K562 (cell line): ENCODE results near the gene PTP4A1. TPM values are rescaled to one million over a fixed set of nuclear protein-coding genes. Genes with fewer than 3 reads are reported as not detected.

ENCODE experiments used
- ATAC-seq: fragments of 200-7000 bp; cut with Tn5 transposase; 3 replicates; pipeline ENCODE4 v1.9.1; 2020; ENCODE audit warnings: moderate library complexity
- BruUV-seq: library from RNA; stranded (reverse); fragments of 400-500 nt; replicated peaks from 2 replicates; lab custom pipeline; 2021; lab: Mats Ljungman, UMichigan
- CTCF ChIA-PET: fragments of 300-600 bp; formaldehyde crosslinking; extraction: SDS; loops from one replicate; lab custom pipeline; 2021; ENCODE audit warnings: low intra/inter-chr PET ratio; lab: Yijun Ruan, JAX
- POLR2A ChIA-PET: fragments of 300-600, 350-650 bp; sonication (Branson Sonifier 250); formaldehyde crosslinking; extraction: SDS; loops from one replicate; lab custom pipeline; 2021; ENCODE audit warnings: antibody characterized with exemption, inconsistent platforms; lab: Yijun Ruan, JAX
- DNase-seq, 4 experiments: peaks; one replicate each; pipeline versions ENCODE4 v3.0.0 to v3.0.0-alpha.2; 2011 to 2018; ENCODE audit warnings: low spot score in 3 of 4, mixed read lengths in 3 of 4; ENCODE audit errors: extremely low read depth in 1 of 4
- FAIRE-seq: peaks from 2 replicates; lab custom pipeline; 2011; peaks lifted over from hg19 to GRCh38; lab: Jason Lieb, UNC
- H2AFZ ChIP-seq: 2 replicates; pipeline ENCODE4 v1.6.0; 2011; ENCODE audit warnings: low read depth, low read length, control low read depth, inconsistent platforms
- H3K27ac ChIP-seq: fragments of 200-600 bp; 3 replicates; pipeline ENCODE4 v1.8.0; 2011; ENCODE audit warnings: low read depth, mild to moderate bottlenecking, control low read depth, inconsistent platforms, low read length, moderate library complexity, mixed read lengths; ENCODE audit errors: extremely low read depth
- H3K27me3 ChIP-seq, 2 experiments: fragments of 300-600 bp in 1 of 2; 2 replicates in 1 of 2; 3 replicates in 1 of 2; pipeline versions ENCODE4 v1.6.0 to v1.8.0; 2011; ENCODE audit warnings: inconsistent platforms in 2 of 2, low read length in 2 of 2, mild to moderate bottlenecking in 1 of 2, mixed read lengths in 1 of 2, moderate library complexity in 1 of 2; ENCODE audit not compliant: control insufficient read depth in 2 of 2, insufficient read depth in 2 of 2
- H3K36me3 ChIP-seq: fragments of 300-600 bp; 3 replicates; pipeline ENCODE4 v1.8.0; 2011; ENCODE audit warnings: mild to moderate bottlenecking, low read length, inconsistent platforms; ENCODE audit not compliant: control insufficient read depth, insufficient read depth
- H3K4me1 ChIP-seq, 2 experiments: fragments of 200-600 bp in 1 of 2; replicated peaks in 1 of 2; 2 replicates in 1 of 2; 3 replicates in 1 of 2; pipeline versions ENCODE4 v1.5.1 to v1.8.0; 2011; ENCODE audit warnings: inconsistent platforms in 2 of 2, low read length in 2 of 2, mild to moderate bottlenecking in 1 of 2, mixed read lengths in 1 of 2, moderate library complexity in 1 of 2; ENCODE audit not compliant: control insufficient read depth in 2 of 2, insufficient read depth in 2 of 2
- H3K4me2 ChIP-seq: 2 replicates; pipeline ENCODE4 v1.6.1; 2011; ENCODE audit warnings: low read length, control low read depth, inconsistent platforms, mixed read lengths; ENCODE audit not compliant: insufficient read depth
- H3K4me3 ChIP-seq: fragments of 200-600 bp; sonication (generic), shearing (Covaris generic); 2 replicates; pipeline ENCODE4 v1.5.1; 2016; ENCODE audit warnings: control low read depth, inconsistent platforms
- H3K79me2 ChIP-seq: fragments of 200-600 bp; 3 replicates; pipeline ENCODE4 v1.8.0; 2011; ENCODE audit warnings: low read length, inconsistent platforms; ENCODE audit not compliant: control insufficient read depth, insufficient read depth
- H3K9ac ChIP-seq, 2 experiments: 2 replicates each; pipeline versions ENCODE4 v1.6.0 to v1.6.1; 2011; ENCODE audit warnings: low read depth in 2 of 2, low read length in 2 of 2, control low read depth in 1 of 2, inconsistent platforms in 1 of 2, mild to moderate bottlenecking in 1 of 2, mixed read lengths in 1 of 2; ENCODE audit not compliant: insufficient read depth in 1 of 2
- H3K9me1 ChIP-seq: one replicate; pipeline ENCODE4 v1.6.0; 2011; ENCODE audit warnings: inconsistent platforms, mild to moderate bottlenecking, low read length, moderate library complexity; ENCODE audit not compliant: control insufficient read depth, insufficient read depth
- H3K9me3 ChIP-seq: replicated peaks from 2 replicates; pipeline ENCODE4 v1.5.1; 2011; ENCODE audit warnings: low read depth, low read length, inconsistent platforms; ENCODE audit not compliant: control insufficient read depth, insufficient read depth
- H4K20me1 ChIP-seq: replicated peaks from 2 replicates; pipeline ENCODE4 v1.6.1; 2011; ENCODE audit warnings: low read length, inconsistent platforms, mixed read lengths; ENCODE audit not compliant: control insufficient read depth, insufficient read depth
- BRCA1 ChIP-seq, 2 experiments: fragments of 450-650 bp in 1 of 2; sonication (generic) in 1 of 2; formaldehyde crosslinking in 1 of 2; IDR thresholded peaks; 2 replicates each; pipeline versions ENCODE4 v1.5.0 to v1.6.1; 2017 to 2020; ENCODE audit warnings: mild to moderate bottlenecking in 1 of 2, missing genetic modification reagents in 1 of 2
- EGR1 ChIP-seq: fragments of 450-650 bp; conservative IDR thresholded peaks from 2 replicates; pipeline ENCODE4 v1.6.1; 2017; ENCODE audit warnings: mild to moderate bottlenecking
- GABPB1 ChIP-seq: sonication (generic); formaldehyde crosslinking; IDR thresholded peaks from 2 replicates; pipeline ENCODE4 v1.8.0; 2022; ENCODE audit warnings: mild to moderate bottlenecking, missing genetic modification reagents
- MTF1 ChIP-seq: fragments of 250-450 bp; sonication (Bioruptor Pico); IDR thresholded peaks from 2 replicates; pipeline ENCODE4 v1.9.0; 2021; ENCODE audit warnings: moderate library complexity, mild to moderate bottlenecking, inconsistent platforms, borderline replicate concordance
- NCOR1 ChIP-seq: fragments of 450-650 bp; IDR thresholded peaks from 2 replicates; pipeline ENCODE4 v1.6.1; 2016; ENCODE audit warnings: mild to moderate bottlenecking, moderate library complexity
- TEAD1 ChIP-seq, 2 experiments: fragments of 450-650 bp in 1 of 2; sonication (generic) in 1 of 2; formaldehyde crosslinking; IDR thresholded peaks; 2 replicates each; pipeline versions ENCODE4 v1.4.0 to v1.8.0; 2020 to 2022; ENCODE audit warnings: mild to moderate bottlenecking in 2 of 2, missing genetic modification reagents in 1 of 2
- XRCC5 ChIP-seq: fragments of 200-400 bp; formaldehyde crosslinking; IDR thresholded peaks from 2 replicates; pipeline ENCODE4 v1.6.1; 2017; ENCODE audit warnings: low read depth, mild to moderate bottlenecking, low read length
- ZEB2 ChIP-seq: fragments of 450-650 bp; IDR thresholded peaks from 2 replicates; pipeline ENCODE4 v1.6.1; 2016
- ZNF324 ChIP-seq: fragments of 250-450 bp; sonication (Bioruptor Pico); IDR thresholded peaks from 2 replicates; pipeline ENCODE4 v1.4.0; 2020; ENCODE audit warnings: mild to moderate bottlenecking
- ZNF384 ChIP-seq: IDR thresholded peaks from 2 replicates; pipeline ENCODE4 v1.6.1; 2012; ENCODE audit warnings: low read depth, low read length, improper control_type of control experiment
- ZNF436 ChIP-seq: fragments of 250-450, 450-650 bp; sonication (Bioruptor Pico); formaldehyde crosslinking; IDR thresholded peaks from 2 replicates; pipeline ENCODE4 v1.7.0; 2020; ENCODE audit warnings: mild to moderate bottlenecking
- ZNF583 ChIP-seq: fragments of 250-450 bp; sonication (Bioruptor Pico); IDR thresholded peaks from 2 replicates; pipeline ENCODE4 v1.4.0; 2020
- WGBS: fragments of 100-300 bp; shearing (Covaris generic); methylation state at CpG from one replicate; pipeline ENCODE4 v1.1.6; 2016; ENCODE audit warnings: low coverage, mixed read lengths; ENCODE audit not compliant: insufficient coverage; ENCODE audit errors: missing lambda C conversion rate; 5-methylcytosine and 5-hydroxymethylcytosine counted together
- in situ Hi-C: fragments of 300-500 bp; cut with MboI; formaldehyde crosslinking; loops from 4 replicates; pipeline ENCODE4 v1.15.0; 2018; ENCODE audit warnings: inconsistent platforms, mixed read lengths
- intact Hi-C: fragments of 100-400 bp; cut with micrococcal nuclease; formaldehyde crosslinking; loops from 2 replicates; pipeline ENCODE4 v1.14.2; 2022
- polyA plus RNA-seq, 8 experiments: library from polyadenylated mRNA; depleted of rRNA in 4 of 8; stranded (reverse) in 5 of 8; unstranded in 3 of 8; fragments of >200 nt; fragmentation: Nextera tagmentation in 2 of 8; fragmentation: Illumina TruSeq in 1 of 8; extraction: Ambion mirVana in 2 of 8; extraction: Trizol in 1 of 8; gene quantifications; 2 replicates each; pipeline versions ENCODE4 v1.2.1 to v1.2.3, GENCODE V29; 2011 to 2014; ENCODE audit warnings: inconsistent platforms in 1 of 8, missing spikeins in 1 of 8
- total RNA-seq, 7 experiments: library from RNA; depleted of rRNA in 6 of 7; stranded (reverse); fragments of >200 nt in 6 of 7; fragmentation: Illumina TruSeq in 2 of 7; extraction: Trizol in 2 of 7; gene quantifications; 2 replicates each; pipeline versions ENCODE4 v1.2.1 to v1.2.3, GENCODE V29; 2011 to 2021; ENCODE audit warnings: low replicate concordance in 1 of 7
- TF ChIP-seq, protein P1 (sequence below): sonication (generic); formaldehyde crosslinking; IDR thresholded peaks from 2 replicates; pipeline ENCODE4 v1.8.0; 2022; ENCODE audit warnings: mild to moderate bottlenecking, missing genetic modification reagents
- TF ChIP-seq, protein P2 (sequence below): fragments of 250-450 bp; sonication (Bioruptor Pico); IDR thresholded peaks from 2 replicates; pipeline ENCODE4 v1.8.0; 2022; ENCODE audit warnings: moderate library complexity, mild to moderate bottlenecking, inconsistent platforms
- TF ChIP-seq, protein P3 (sequence below), 2 experiments: fragments of 450-650 bp; IDR thresholded peaks; 2 replicates each; pipeline ENCODE4 v1.6.1; 2016

The PTP4A1 gene
- total and polyA plus RNA-seq, 9 of the 15 experiments (the other 6 are each of a cell fraction or from before 2014, with no cell fraction given): 3.7 to 67.5 (median 13.1) TPM

DNA sequence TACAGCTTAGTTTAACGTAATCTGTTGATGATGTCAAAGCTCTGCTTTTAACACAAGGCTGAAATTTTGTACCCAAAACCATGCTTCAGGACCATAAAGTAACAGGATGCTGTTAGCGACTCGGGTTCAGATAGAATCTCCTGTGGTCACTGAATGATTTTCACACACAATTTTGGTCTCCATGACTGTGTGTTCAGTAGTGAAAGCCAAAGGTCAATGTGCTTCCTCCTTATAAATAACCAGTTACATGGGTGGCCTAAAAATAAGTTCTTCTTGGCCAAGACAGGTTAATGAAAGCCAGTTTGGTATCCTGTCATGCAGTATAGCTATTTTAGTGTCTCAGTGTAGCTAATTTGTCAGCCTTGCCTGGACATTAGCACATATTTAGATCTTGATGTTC lies 19.1 kb upstream of the PTP4A1 start:
- BruUV-seq: no TSS peak
- TF ChIP-seq, protein P1, sequence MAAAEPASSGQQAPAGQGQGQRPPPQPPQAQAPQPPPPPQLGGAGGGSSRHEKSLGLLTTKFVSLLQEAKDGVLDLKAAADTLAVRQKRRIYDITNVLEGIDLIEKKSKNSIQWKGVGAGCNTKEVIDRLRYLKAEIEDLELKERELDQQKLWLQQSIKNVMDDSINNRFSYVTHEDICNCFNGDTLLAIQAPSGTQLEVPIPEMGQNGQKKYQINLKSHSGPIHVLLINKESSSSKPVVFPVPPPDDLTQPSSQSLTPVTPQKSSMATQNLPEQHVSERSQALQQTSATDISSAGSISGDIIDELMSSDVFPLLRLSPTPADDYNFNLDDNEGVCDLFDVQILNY (CRISPR knock-in tag): no peak
- TF ChIP-seq ZNF583 (CRISPR knock-in tag) (no peak), ZNF436 (CRISPR knock-in tag) (no peak)
- intact Hi-C loops: no loop called here
- no peak for ATAC-seq
- H3K9ac ChIP-seq: no peak overlapping the region
- ChIA-PET POLR2A (no interaction called here), CTCF (no interaction called here)
- 2% methylated on average over 3 of the region's 3 CpGs for WGBS
- no peaks in the 10 kb centered on the region for H4K20me1 ChIP-seq
- no peak for FAIRE-seq
- H3K27me3 ChIP-seq: peaks cover 0 to 7% of the 10 kb centered on the region in 2 experiments; a peak in 2 of 5 replicates
- no peaks in the 10 kb centered on the region for H3K79me2 ChIP-seq
- in situ Hi-C loops: no loop called here
- H3K4me1 ChIP-seq: no peaks in the 10 kb centered on the region
- H2AFZ ChIP-seq: no peak overlapping the region
- DNase-seq: no peak
- no peaks in the 10 kb centered on the region for H3K36me3 ChIP-seq
- no peak overlapping the region for H3K4me3 ChIP-seq
- H3K9me1 ChIP-seq: no peaks in the 10 kb centered on the region
- no peak overlapping the region for H3K27ac ChIP-seq
- no peaks in the 10 kb centered on the region for H3K9me3 ChIP-seq
- H3K4me2 ChIP-seq: no peak overlapping the region

DNA sequence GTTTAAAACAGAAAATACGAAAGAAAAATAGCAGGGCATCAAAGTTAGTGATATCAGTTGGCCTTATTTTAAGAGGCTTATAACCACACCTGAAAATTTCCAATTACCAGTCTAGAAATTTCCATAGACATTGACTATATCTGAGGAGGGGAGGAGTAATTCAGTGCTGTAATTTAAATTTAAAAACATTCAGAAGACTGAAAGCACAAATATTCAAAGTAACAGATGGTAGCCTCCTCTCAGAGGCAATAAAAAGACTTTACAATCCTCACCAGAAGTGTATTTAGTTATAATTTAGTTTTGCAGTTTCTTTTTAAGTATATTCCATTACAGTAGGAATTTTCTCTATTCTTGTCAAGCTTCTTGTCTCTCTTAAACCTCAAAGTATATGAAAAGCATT lies 18.4 kb upstream of the PTP4A1 start:
- H4K20me1 ChIP-seq: no peaks in the 10 kb centered on the region
- no TSS peak for BruUV-seq
- H3K9me1 ChIP-seq: no peaks in the 10 kb centered on the region
- peaks cover 1 to 3% of the 10 kb centered on the region in 2 experiments; a peak in 2 of 5 replicates for H3K27me3 ChIP-seq
- no peak overlapping the region for H3K4me3 ChIP-seq
- DNase-seq (no peak), FAIRE-seq (no peak), ATAC-seq (no peak)
- no peak overlapping the region for H3K4me2 ChIP-seq
- H3K79me2 ChIP-seq: no peaks in the 10 kb centered on the region
- WGBS: 0% methylated on average over 1 of the region's 1 CpG
- H3K36me3 ChIP-seq: no peaks in the 10 kb centered on the region
- H3K27ac ChIP-seq: no peak overlapping the region
- no peaks in the 10 kb centered on the region for H3K4me1 ChIP-seq
- POLR2A ChIA-PET: interaction anchor here (0.7 kb wide), 1 partner anchor 10 kb away, joined by 3 read pairs; no protein-coding TSS in a partner anchor
- H3K9me3 ChIP-seq: no peaks in the 10 kb centered on the region
- H2AFZ ChIP-seq: no peak overlapping the region
- no peak overlapping the region for H3K9ac ChIP-seq
- CTCF ChIA-PET: no interaction called here
- in situ Hi-C loops (no loop called here), intact Hi-C loops (no loop called here)
- no peak for TF ChIP-seq MTF1 (CRISPR knock-in tag)
- no peak for TF ChIP-seq NCOR1
- no peak for TF ChIP-seq TEAD1 (CRISPR knock-in tag; IDR thresholded peaks at IDR 0.05)
- TF ChIP-seq XRCC5: no peak
- TF ChIP-seq, protein P2, sequence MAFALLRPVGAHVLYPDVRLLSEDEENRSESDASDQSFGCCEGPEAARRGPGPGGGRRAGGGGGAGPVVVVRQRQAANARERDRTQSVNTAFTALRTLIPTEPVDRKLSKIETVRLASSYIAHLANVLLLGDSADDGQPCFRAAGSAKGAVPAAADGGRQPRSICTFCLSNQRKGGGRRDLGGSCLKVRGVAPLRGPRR (CRISPR knock-in tag): no peak
- TF ChIP-seq BRCA1 (IDR thresholded peaks at IDR 0.05): no peak
- no peak for TF ChIP-seq BRCA1 (CRISPR knock-in tag; IDR thresholded peaks at IDR 0.05)
- no peak for TF ChIP-seq ZEB2
- TF ChIP-seq GABPB1 (CRISPR knock-in tag): no peak
- TF ChIP-seq EGR1: no peak
- TF ChIP-seq, protein P3, sequence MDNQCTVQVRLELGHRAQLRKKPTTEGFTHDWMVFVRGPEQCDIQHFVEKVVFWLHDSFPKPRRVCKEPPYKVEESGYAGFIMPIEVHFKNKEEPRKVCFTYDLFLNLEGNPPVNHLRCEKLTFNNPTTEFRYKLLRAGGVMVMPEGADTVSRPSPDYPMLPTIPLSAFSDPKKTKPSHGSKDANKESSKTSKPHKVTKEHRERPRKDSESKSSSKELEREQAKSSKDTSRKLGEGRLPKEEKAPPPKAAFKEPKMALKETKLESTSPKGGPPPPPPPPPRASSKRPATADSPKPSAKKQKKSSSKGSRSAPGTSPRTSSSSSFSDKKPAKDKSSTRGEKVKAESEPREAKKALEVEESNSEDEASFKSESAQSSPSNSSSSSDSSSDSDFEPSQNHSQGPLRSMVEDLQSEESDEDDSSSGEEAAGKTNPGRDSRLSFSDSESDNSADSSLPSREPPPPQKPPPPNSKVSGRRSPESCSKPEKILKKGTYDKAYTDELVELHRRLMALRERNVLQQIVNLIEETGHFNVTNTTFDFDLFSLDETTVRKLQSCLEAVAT (IDR thresholded peaks at IDR 0.05): no peak
- TF ChIP-seq ZNF384: no peak
- TF ChIP-seq ZNF324: no peak
